Activated naive CD4-positive, alpha-beta T cell treated with anti-CD3 and anti-CD28 coated beads, Interleukin-2, amount 50 U/mL, for 16 hours (primary cell): ENCODE measurements around the gene AURKAIP1.
"Not testable (repeated sequence)": the region's sequence is repeated elsewhere in the genome, so short reads cannot be mapped to it uniquely, and the experiment has no call there.

ENCODE experiments used
- DNase-seq: peaks from one replicate; pipeline ENCODE4 v3.0.0-alpha.2; 2020

The AURKAIP1 gene

DNA sequence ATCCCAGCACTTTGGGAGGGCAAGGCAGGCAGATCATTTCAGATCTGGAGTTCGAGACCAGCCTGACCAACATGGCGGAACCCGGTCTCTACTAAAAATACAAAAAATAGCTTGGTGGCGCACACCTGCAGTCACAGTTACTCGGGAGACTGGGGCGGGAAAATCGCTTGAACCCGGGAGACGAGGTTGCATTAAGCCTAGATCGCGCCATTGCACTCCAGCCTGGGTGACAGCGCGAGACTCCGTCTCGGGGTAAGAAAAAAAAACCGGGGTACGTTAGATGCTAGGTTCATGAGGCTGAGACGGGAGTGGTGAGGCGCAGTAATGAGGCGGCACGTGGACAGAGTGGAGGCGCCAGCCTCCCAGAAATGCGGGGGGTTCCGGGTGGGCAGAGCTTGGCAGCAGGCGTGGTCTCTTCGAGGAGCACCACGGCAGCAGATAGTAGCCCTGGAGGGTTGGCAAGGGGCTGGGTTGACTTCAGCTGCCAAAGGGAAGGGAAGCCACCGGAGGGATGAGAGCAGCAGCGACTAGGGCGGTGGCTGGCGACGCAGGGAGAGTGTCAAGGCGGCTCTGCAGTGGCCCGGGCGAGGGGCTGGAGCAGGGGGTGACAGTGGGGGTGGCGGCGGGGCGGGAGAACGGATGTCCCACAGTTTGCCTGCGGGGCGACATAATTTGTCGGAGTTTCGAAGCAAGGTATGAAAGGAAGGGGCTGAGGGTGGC is 31.3 kb upstream of the AURKAIP1 start:
- no peak for DNase-seq

- DNase-seq: no peak
Measured at GRCh38 chr1:1403653-1404052, 28.6 kb upstream of the AURKAIP1 start.

DNA sequence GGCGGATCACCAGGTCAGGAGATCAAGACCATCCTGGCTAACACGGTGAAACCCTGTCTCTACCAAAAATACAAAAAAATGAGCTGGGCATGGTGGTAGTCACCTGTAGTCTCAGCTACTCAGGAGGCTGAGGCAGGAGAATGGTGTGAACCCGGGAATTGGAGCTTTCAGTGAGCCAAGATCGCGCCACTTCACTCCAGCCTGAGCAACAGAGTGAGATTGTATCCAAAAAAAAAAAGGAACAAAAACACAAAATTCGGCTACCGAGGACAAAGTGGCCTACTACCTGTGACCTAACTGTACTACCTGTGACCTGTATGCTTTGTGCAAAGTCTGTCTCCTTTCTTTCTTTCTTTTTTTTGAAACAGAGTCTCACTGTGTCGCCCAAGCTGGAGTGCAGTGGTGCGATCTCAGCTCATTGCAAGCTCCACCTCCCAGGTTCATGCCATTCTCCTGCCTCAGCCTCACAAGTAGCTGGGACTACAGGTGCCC is 27.9 kb upstream of the AURKAIP1 start:
- DNase-seq: not testable (repeated sequence)

- DNase-seq: peak; percentile 53
Measured at GRCh38 chr1:1402072-1402900, 27.3 kb upstream of the AURKAIP1 start.

- DNase-seq: no peak
Measured at GRCh38 chr1:1401457-1402010, 26.5 kb upstream of the AURKAIP1 start.

DNA sequence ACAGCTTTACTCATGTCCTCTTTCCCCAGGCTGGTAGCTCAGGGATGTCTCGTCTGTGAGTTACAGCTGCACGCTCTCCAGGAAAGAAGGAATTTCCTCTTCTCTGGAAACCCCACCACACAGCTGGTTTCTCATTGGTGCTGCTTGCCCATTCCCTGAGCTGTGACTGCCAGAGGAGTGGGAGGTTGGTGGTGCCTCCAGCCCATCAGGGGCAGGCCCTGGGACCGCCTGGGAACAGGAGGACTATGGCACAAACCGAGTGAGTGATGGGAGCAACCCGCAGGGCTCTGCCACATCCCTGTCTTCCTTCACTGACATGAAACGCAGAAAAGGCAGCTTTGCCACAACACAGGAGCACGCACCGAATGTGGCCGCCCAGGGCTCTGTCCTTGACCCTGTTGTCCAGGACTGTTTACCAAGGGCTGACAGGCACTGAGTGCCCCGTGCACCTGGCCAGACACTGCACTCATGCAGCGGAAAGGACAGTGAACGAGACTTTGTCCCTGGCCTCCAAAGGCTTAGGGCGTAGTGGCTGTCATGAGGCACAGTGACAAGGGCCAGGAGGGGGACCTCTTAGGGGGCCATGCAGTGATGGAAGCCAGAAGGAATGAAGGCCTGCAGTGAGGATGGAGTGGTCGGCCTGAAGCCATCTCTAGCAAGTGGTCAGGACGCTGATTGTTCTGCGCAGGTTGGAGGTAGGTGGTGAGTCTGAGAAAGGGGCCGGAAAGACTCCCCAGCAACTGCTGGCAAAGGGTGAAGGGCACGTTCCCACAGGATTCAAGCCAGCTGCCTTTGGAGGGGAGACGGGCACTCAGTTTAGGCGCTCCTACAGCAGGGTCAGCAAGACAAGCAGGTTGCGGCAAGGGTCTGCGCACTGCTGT is 25.8 kb upstream of the AURKAIP1 start:
- no peak for DNase-seq

DNA sequence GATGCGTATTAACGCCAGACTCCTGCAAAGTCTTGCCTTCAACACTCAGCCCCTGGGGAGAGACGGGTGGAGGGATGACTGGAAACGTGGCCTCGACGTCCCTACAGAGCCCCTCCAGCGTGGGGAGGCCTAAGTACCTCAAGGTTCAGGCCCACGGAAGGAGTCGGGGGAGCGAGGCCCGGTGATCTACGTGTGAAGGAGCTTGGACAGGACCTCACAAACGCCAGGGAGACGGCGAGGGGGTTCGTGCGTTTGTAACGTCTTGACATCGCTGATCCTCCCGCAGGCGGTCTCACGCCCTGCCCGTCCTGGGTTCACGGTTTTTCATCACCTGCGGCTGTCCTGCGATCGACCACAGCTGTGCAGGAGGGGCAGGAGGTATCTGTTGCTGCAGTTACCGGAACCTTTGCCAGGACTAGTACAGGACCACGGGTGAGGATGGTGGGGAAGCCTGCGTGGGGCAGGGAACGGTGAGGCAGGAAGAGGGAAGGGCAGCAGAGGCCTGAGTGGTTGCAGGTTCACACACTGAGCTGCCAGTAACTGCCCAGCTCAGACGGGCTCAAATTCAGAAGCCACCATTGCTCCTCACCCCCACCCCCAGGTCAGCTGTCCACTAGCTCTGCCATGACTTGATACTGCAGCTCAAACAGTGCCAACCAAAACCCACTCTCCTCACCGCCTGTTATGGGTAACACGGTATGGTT is 25.0 kb upstream of the AURKAIP1 start:
- no peak for DNase-seq

GRCh38 chr1:1399187-1399871 is 24.3 kb upstream of the AURKAIP1 start, which contains the start of gene CCNL2:
CCNL2 (minus strand) TSS chr1:1399335; CDS start chr1:1399306, 29 bp downstream.
- DNase-seq: peak; percentile 100

DNA sequence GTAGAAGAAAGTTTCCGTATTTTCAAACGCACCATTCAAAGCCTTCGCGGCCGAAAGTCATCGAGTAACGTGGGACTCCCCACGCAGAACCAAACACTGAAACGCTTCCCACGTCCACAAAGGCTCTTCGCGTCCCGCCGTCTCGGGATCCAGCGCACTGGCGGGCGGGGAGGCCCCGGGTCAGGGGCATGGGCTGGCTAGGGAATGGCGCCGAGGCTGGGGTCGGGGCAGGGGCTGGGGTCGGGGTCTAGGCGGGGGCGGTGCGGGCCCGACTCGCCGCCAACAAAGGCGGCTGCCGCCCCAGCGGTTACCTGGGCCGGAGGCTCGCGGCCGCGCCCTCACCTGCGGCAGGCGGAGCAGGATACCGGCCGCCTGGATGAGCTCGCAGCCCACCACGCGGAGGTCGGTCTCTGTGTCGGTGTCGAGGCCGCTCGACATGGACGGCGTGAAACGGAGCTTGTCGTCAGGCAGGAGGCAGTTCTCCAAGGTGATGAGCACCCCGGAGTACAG is 23.7 kb upstream of the AURKAIP1 start:
- DNase-seq: no peak

DNA sequence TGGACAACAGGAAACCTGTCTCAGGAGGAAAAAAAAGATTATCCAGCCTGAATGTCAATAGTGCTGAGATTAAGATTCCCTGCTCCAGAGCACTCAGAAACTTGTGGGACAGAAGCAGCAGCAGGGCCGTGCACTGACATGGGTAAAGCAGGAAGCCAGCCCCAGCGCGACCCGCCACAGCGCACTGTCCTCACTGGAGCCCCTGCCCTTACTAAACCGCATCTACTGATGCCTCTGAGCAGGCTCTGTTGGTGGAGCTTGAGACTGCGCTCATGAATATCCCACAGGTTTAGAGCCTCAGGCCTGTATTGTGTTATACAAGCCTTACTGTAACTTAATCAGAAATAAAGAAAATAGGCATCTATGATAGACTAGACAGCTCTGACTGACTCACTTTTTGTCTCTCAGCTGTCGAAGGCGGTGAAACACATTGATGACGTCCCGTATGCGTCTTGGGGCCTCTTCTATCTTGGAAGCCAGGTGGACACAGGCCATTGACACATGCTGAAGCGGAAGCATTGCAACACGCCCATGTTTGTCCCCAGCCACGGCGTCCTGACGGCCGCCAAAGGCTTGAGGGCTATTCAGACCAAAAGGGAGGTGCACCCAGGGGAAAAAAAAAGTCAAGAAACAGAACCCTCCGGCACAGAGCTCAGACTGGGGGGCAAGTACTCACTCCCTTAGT is 23.0 kb upstream of the AURKAIP1 start:
- no peak for DNase-seq

GRCh38 chr1:1395166-1395565 is 20.2 kb upstream of the AURKAIP1 start:
- DNase-seq: no peak

- no peak for DNase-seq
Measured at GRCh38 chr1:1394116-1394515, 19.1 kb upstream of the AURKAIP1 start.

GRCh38 chr1:1393428-1393827 is 18.4 kb upstream of the AURKAIP1 start:
- no peak for DNase-seq

DNA sequence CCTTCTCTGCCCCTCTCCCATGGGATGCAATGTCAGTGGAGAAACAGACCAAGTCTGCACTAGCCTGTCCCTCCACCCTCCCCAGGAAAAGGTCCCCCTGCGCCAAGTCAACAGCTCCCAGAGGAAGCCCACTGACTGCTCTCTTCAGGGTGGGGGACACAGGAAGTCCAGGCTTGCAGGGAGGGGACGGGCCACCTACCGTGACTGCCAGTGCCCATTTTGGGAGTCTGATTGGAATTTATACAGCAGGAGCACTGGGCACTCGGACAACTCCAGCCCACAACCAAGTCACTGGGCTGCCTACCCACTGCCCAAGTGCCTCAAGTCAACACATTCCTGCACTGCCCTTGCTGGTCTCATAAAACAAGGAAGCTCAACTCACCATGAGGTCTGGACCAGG is 18.0 kb upstream of the AURKAIP1 start:
- no peak for DNase-seq

GRCh38 chr1:1391225-1391624 is 16.2 kb upstream of the AURKAIP1 start:
- DNase-seq: no peak

DNA sequence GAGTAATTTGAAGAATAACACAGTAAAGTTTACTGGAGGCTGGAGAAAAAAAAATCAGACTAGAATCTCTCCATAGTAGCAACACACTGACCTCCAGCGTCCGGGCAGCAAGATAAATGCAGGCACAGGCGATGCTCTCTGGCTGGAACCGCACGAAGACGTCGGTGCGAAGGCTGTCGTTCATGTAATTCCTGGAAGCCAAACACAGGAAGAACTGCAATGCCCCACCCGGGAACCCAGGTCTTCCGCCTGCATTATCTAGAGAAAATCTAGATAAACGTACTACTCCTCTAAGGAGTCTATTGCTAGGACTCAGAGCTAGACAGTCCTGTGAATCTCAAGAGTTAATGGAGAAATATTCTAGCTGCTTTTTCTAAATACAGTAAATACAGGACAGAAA is 15.7 kb upstream of the AURKAIP1 start:
- no peak for DNase-seq

DNA sequence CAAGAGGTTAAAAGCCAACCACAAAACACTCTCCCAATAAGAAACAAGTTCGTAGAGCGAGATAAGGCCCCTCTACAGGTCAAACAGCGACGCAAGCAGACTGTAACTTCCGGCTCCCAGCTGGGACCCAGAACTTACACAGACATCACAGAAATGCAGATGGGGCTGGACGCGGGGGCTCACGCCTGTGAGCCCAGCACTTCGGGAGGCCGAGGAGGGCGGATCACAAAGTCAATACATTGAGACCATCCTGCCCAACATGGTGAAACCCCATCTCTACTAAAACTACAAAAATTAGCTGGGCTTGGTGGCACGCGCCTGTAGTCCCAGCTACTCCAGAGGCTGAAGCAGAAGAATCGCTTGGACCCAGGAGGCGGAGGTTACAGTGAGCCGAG is 13.1 kb upstream of the AURKAIP1 start:
- DNase-seq: no peak

DNA sequence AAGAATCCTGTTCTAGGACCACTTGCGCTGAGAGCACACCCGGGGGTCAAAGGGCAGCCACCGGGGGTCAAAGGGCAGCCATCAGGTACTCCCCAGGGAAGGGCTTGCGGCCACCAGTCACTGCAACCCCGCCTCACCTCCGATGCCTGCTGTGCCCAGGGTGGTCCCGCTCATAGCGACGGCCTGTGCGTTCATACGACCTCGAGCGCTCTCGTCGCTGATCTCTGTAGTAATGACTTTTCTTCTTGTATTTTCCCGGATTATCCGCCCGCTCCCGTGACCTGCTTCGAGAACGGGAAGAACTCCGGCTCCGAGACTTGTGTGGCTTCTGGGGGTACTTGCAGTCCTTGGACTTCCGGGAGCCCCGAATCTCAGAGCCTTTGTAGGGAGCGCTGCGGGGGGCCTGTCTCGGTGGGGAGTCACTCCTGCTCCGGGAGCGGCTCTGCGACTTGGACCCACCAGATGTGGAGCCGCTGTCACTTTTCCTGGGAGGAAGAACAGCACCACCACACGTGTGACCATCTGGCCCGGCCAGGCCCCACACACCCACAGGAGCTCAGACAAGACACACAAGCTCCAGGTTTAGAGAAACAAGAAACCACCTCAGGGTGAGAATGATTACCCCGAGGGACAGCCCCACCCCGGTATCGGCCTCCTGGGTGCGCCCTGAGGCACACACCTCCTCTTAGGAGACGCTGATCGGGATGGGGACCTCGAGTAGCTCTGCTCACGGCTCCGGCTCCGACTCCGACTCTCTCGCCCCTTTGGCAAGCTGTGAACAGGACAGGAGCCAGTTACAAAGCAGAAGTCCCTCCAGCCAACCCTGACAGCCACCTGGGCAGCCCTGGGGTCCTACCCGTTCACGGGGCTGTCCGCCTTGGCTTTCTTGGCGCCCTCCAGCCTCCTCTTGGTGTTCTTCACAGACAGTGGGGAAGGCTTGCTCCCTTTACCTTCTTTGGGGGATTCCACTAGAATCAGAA is 12.4 kb upstream of the AURKAIP1 start:
- no peak for DNase-seq

DNA sequence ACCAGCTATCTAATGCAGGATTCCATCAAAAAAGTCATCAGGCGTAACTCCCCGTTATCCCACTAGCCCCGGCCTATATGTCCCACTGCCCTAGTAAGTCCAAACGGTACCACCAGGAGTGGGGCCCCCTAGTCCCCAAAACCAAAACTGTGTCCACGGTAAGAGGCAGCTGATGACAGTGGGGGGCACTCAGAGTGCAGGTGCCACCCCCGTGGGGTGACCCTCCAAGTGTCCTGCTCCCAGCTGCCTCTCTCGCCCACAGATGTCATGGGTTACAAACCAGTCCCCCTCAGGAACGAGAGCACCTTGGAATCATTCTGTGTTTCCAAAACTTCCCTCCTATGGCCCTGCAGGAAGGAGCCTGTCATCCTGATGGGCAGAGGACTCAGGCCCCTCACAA is 10.9 kb upstream of the AURKAIP1 start:
- DNase-seq: no peak
